Measurements from ENCODE around the gene SAP30L.

SAP30L gene

GRCh38 chr5:154503698-154504039 lies 57.9 kb downstream of the SAP30L start:
- DNase-seq (ENCODE audit: extremely low read depth, low read depth), result no peak
- no peak overlapping the region for H3K4me3 ChIP-seq (replicated peaks; ENCODE audit: low read depth, low read length)
- TF ChIP-seq CTCF (IDR thresholded peaks at IDR 0.05; ENCODE audit: low read depth, low read length, missing control alignments), result no peak

- no peak for DNase-seq (ENCODE audit: extremely low read depth, low read depth)
- peak; percentile 9 for TF ChIP-seq CTCF (IDR thresholded peaks at IDR 0.05; ENCODE audit: low read depth, low read length, missing control alignments)
- H3K4me3 ChIP-seq (replicated peaks; ENCODE audit: low read depth, low read length), result no peak overlapping the region
These were observed 59.8 kb downstream of the SAP30L start for GRCh38 chr5:154505567-154505966.

GRCh38 chr5:154506049-154506715 lies 60.4 kb downstream of the SAP30L start:
- no peak for TF ChIP-seq CTCF (IDR thresholded peaks at IDR 0.05; ENCODE audit: low read depth, low read length, missing control alignments)
- DNase-seq (ENCODE audit: extremely low read depth, low read depth), result no peak
- no peak overlapping the region for H3K4me3 ChIP-seq (replicated peaks; ENCODE audit: low read depth, low read length)

GRCh38 chr5:154506716-154507080 lies 60.9 kb downstream of the SAP30L start:
- H3K4me3 ChIP-seq (replicated peaks; ENCODE audit: low read depth, low read length), result no peak overlapping the region
- TF ChIP-seq CTCF (IDR thresholded peaks at IDR 0.05; ENCODE audit: low read depth, low read length, missing control alignments), result no peak
- no peak for DNase-seq (ENCODE audit: extremely low read depth, low read depth)

- no peak for DNase-seq (ENCODE audit: extremely low read depth, low read depth)
- no peak overlapping the region for H3K4me3 ChIP-seq (replicated peaks; ENCODE audit: low read depth, low read length)
- TF ChIP-seq CTCF (IDR thresholded peaks at IDR 0.05; ENCODE audit: low read depth, low read length, missing control alignments), result no peak
These were observed 62.3 kb downstream of the SAP30L start for GRCh38 chr5:154508114-154508513.

GRCh38 chr5:154509784-154510555 lies 64.2 kb downstream of the SAP30L start:
- no peak for TF ChIP-seq CTCF (IDR thresholded peaks at IDR 0.05; ENCODE audit: low read depth, low read length, missing control alignments)
- H3K4me3 ChIP-seq (replicated peaks; ENCODE audit: low read depth, low read length), result no peak overlapping the region
- DNase-seq (ENCODE audit: extremely low read depth, low read depth), result no peak
